ENCODE results near the gene DNAJB12. TPM values are rescaled to one million over a fixed set of nuclear protein-coding genes. Genes with fewer than 3 reads are reported as not detected.

The DNAJB12 gene
- total RNA-seq, 1 donor from 2014 or later = 30.6 TPM

DNA sequence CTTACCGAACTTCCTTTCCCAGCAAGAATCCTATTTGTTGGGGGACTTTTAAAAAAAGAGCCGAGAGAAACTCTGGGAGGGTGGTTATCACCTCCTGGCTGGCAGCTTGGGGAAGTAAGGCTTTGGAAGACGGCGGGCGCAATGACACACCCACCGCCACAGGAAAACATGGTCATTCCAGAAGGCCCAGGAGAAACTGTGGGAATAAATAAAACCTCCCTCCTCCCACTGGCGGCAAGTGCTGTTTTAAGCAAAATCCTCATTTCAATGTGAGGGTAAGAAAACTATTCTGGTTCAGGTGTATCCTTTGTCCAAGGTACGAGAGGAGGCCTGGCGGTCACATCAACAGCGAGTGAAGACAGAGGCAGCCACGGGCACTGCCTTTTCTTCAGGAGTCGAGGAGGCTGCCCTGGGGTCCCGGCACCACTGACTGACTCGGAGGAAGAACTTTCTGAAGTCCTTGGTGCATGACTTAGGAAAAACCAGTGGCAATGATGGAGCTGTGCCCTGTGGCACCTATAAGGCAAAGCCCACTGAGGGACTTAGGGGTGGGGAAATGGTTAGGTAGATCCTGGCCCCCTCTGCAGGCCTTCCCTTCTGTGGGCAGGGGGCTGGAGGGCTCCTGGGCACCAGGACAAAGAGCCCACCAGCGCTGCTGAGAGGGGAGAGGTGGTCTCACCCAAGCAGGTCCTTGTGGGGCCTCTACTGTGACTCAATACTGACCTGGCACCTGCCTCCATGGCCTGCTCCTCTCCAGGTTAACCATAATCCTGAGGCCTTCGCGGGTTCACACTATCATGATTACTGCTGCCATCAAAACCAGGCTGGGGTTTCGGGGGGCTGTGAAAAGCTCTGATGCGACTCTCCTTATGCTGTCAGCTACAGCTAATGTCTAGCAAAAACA lies 21.4 kb downstream of the DNAJB12 start:
- TF ChIP-seq, protein P1, sequence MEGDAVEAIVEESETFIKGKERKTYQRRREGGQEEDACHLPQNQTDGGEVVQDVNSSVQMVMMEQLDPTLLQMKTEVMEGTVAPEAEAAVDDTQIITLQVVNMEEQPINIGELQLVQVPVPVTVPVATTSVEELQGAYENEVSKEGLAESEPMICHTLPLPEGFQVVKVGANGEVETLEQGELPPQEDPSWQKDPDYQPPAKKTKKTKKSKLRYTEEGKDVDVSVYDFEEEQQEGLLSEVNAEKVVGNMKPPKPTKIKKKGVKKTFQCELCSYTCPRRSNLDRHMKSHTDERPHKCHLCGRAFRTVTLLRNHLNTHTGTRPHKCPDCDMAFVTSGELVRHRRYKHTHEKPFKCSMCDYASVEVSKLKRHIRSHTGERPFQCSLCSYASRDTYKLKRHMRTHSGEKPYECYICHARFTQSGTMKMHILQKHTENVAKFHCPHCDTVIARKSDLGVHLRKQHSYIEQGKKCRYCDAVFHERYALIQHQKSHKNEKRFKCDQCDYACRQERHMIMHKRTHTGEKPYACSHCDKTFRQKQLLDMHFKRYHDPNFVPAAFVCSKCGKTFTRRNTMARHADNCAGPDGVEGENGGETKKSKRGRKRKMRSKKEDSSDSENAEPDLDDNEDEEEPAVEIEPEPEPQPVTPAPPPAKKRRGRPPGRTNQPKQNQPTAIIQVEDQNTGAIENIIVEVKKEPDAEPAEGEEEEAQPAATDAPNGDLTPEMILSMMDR (conservative IDR thresholded peaks at IDR 0.05) = no peak
- peaks cover 8% of the 10 kb centered on the region for H3K36me3 Mint-ChIP-seq
- no peaks in the 10 kb centered on the region for H3K27me3 Mint-ChIP-seq
- H3K4me3 Mint-ChIP-seq = peak overlapping the region; percentile 34
- H3K27ac Mint-ChIP-seq = peak overlapping the region; percentile 68
- H3K4me1 Mint-ChIP-seq (ENCODE audit: unreplicated experiment) = peaks cover 55% of the 10 kb centered on the region
- no peaks in the 10 kb centered on the region for H3K9me3 Mint-ChIP-seq
- no peak for DNase-seq (ENCODE audit: extremely low spot score, unreplicated experiment)

DNA sequence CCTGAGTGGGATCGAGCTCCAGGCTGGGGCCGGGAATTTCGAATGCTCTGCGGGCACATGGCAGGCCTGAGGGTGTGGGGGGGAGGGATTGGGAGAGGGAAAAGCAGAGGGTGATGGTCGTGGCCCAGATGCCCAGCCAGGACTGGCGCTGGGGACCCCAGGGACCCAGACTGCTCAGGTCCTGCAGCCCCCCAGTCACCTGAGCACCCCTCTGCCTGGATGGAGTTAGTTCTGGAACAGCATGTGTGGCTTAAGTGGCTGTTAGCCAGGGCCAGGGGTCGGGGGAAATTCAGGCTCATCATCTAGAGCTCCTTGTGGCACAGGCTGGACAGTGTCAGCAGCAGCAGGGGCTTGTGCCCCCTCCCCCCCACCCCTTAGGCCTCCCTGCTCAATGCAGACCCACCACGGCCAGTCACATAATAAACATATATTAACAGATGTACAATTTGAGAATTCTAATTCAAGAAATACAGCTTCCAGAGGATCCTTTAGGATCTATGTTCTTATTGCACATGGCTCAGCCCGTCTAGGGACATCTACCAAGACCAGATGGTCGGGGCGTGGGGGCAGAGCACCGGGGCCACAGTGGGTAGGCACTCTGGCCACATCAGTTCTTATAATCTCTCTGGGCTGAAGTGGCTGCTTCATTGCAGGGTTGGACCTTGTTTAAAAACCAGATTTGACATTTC lies 22.2 kb downstream of the DNAJB12 start:
- Mint-ChIP-seq H3K27ac (no peak overlapping the region), H3K4me3 (no peak overlapping the region), H3K9me3 (no peaks in the 10 kb centered on the region), H3K27me3 (no peaks in the 10 kb centered on the region), H3K36me3 (peaks cover 3% of the 10 kb centered on the region), H3K4me1 (ENCODE audit: unreplicated experiment) (peaks cover 61% of the 10 kb centered on the region)
- DNase-seq (ENCODE audit: extremely low spot score, unreplicated experiment) = no peak
- TF ChIP-seq, protein P1 (conservative IDR thresholded peaks at IDR 0.05) = no peak

DNA sequence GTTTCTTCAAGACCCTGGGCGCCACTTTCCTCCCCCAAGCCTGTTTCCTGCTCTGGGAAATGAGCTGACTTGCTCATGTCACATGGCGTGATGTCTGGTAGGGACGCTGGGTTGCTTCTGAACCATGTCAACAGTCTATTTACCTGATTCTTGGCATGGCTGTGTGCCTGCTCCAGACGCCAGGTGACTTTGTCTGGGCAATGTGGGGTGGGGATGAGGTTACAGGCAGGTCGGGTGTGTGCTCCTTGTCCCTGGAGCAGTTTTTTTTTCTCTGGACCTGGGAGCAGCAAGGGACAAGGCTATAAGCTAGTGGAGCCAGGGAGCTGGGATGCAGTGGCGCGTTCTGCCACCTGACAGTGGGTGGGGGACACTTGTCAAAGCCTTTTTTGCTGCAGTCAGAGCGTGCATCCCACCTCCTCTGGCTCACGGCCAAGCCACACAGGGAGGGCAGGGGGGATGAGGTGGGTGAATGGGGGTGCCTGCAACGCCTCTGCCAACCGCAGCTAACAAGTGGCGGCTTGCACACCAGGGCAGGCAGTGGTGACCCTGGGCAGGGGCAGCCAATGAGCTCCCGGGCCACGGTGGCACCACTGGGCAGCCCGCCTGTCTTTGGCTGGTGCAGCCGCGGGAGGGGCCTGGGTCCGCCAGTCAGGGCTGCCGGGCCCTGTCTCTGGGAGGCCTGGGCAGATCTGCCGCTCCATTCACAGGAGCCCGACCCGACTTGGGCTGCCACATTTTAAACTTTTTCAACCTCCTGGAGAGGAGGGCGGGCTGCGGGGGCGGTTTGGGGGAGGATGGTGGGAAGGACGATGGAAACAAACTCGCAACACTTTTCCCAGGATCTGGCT lies 22.9 kb downstream of the DNAJB12 start:
- Mint-ChIP-seq H3K27ac (peak overlapping the region; percentile 84), H3K4me1 (ENCODE audit: unreplicated experiment) (peaks cover 57% of the 10 kb centered on the region), H3K9me3 (no peaks in the 10 kb centered on the region), H3K4me3 (peak overlapping the region; percentile 76), H3K27me3 (no peaks in the 10 kb centered on the region), H3K36me3 (no peaks in the 10 kb centered on the region)
- TF ChIP-seq, protein P1 (conservative IDR thresholded peaks at IDR 0.05) = peak; percentile 67
- DNase-seq (ENCODE audit: extremely low spot score, unreplicated experiment) = no peak

DNA sequence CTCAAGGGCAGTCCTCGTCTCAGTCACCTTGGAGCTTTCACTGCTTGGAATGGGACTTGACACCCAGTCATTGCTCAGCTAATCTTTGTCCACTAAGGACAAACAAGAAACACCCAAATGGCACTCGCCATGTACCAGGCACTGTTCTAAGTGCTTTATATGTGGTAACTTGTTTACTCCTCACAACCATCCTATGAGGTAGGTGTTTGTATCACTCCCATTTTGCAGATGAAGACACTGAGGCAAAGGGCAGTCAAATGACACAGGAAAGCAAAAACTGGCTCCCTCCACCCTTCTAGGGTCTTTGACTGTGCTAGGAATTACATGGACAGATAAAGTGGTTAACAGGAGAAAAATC lies 24.7 kb downstream of the DNAJB12 start:
- H3K4me1 Mint-ChIP-seq (ENCODE audit: unreplicated experiment) = peaks cover 60% of the 10 kb centered on the region
- H3K4me3 Mint-ChIP-seq = no peak overlapping the region
- no peaks in the 10 kb centered on the region for H3K27me3 Mint-ChIP-seq
- no peak overlapping the region for H3K27ac Mint-ChIP-seq
- no peaks in the 10 kb centered on the region for H3K36me3 Mint-ChIP-seq
- no peak for DNase-seq (ENCODE audit: extremely low spot score, unreplicated experiment)
- no peaks in the 10 kb centered on the region for H3K9me3 Mint-ChIP-seq
- TF ChIP-seq, protein P1 (conservative IDR thresholded peaks at IDR 0.05) = no peak

DNA sequence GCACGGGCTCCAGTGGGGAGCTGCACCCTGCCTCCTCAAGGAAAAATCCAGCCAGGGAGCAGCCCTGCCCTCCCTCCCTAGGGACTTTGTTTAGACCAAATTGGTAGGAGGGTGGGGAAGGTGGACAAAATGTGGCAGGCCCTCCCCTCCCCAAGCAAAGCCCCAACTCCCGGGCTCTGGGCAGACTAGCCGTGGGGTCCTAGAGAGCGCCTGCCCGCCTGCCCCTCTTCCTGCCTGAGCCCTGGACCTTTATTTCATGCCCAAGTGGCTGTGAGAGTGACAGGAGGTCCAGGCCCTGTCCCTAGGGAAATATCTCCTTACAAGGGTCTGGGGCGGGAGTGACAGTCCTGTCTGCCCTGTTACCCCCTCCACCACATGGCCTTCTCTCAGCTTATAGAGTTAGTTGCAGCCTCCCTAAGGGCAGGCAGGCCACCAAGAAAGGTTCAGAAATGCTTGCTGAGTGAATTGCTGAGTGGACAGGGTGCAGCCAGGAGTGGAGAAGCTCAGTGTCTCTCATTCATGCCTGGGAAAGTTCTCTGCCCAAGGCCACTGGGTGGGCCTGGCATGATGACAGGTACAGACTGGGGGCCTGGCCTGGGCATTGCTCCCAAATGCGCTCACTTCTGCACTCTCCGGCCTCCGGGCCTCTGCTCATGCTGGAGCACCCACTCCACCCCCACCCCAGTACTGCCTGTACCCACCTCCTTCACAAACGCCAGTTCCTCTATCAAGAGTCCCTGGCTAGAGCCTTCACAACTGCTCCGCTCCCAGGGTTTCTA lies 25.2 kb downstream of the DNAJB12 start:
- peaks cover 60% of the 10 kb centered on the region for H3K4me1 Mint-ChIP-seq (ENCODE audit: unreplicated experiment)
- H3K27me3 Mint-ChIP-seq = no peaks in the 10 kb centered on the region
- TF ChIP-seq, protein P1 (conservative IDR thresholded peaks at IDR 0.05) = no peak
- H3K36me3 Mint-ChIP-seq = no peaks in the 10 kb centered on the region
- H3K27ac Mint-ChIP-seq = no peak overlapping the region
- H3K4me3 Mint-ChIP-seq = no peak overlapping the region
- no peaks in the 10 kb centered on the region for H3K9me3 Mint-ChIP-seq
- no peak for DNase-seq (ENCODE audit: extremely low spot score, unreplicated experiment)

Measured in type B pancreatic cell (in vitro differentiated cells).